ENCODE data around the gene ALG9. TPM values are rescaled to one million over a fixed set of nuclear protein-coding genes. Genes with fewer than 3 reads are reported as not detected.

The ALG9 gene
- total and polyA plus RNA-seq, 10 of the 15 experiments (the other 5 are each of a cell fraction or from before 2014, with no cell fraction given), result 10.8 to 41.6 (median 25.5) TPM

GRCh38 chr11:111836721-111837120 is 34.7 kb downstream of the ALG9 start (continued):
- TF ChIP-seq MAX (IDR thresholded peaks at IDR 0.05; ENCODE audit: low read depth, low read length), result no peak
- no peak for TF ChIP-seq CBX5 (IDR thresholded peaks at IDR 0.05; ENCODE audit: low read depth)
- TF ChIP-seq SP1 (IDR thresholded peaks at IDR 0.05; ENCODE audit: low read depth, low read length), result no peak
- no peak for TF ChIP-seq ELK1 (IDR thresholded peaks at IDR 0.05; ENCODE audit: low read depth, low read length)
- no peak for TF ChIP-seq TCF12 (IDR thresholded peaks at IDR 0.05; ENCODE audit: low read depth, low read length)
- no peak for TF ChIP-seq CEBPZ (IDR thresholded peaks at IDR 0.05; ENCODE audit: low read depth, low read length)
- 0 out of 2 replicates have a peak, but pooled peaks have one; percentile 38 for TF ChIP-seq YY1 (IDR thresholded peaks at IDR 0.05; ENCODE audit: low read depth, low read length)
- TF ChIP-seq NFIC (IDR thresholded peaks at IDR 0.05; ENCODE audit: low read depth, low read length), result peak; percentile 71
- TF ChIP-seq REST (IDR thresholded peaks at IDR 0.05; ENCODE audit: low read depth, low read length), result no peak
- peak; percentile 44 for TF ChIP-seq IKZF1 (conservative IDR thresholded peaks at IDR 0.05)
- no peak for TF ChIP-seq IRF4 (IDR thresholded peaks at IDR 0.05; ENCODE audit: low read depth, low read length)
- TF ChIP-seq RAD51 (IDR thresholded peaks at IDR 0.05), result no peak
- no peak for TF ChIP-seq SUPT20H (IDR thresholded peaks at IDR 0.05; ENCODE audit: borderline replicate concordance, control insufficient read depth, low read depth, low read length)
- TF ChIP-seq ZBTB33 (IDR thresholded peaks at IDR 0.05), result no peak
- no peak for TF ChIP-seq NR2C1 (IDR thresholded peaks at IDR 0.05)
- no peak for TF ChIP-seq HDGF (IDR thresholded peaks at IDR 0.05)
- TF ChIP-seq IKZF2 (IDR thresholded peaks at IDR 0.05), result peak; percentile 55 to 59; a peak in 3 of 4 replicates
- TF ChIP-seq RUNX3 (IDR thresholded peaks at IDR 0.05; ENCODE audit: low read length), result peak; percentile 92
- no peak for TF ChIP-seq IRF5 (IDR thresholded peaks at IDR 0.05; ENCODE audit: borderline replicate concordance)
- TF ChIP-seq NR2F1 (conservative IDR thresholded peaks at IDR 0.05), result peak; percentile 67
- 0 out of 2 replicates have a peak, but pooled peaks have one; percentile 7 for TF ChIP-seq DPF2 (IDR thresholded peaks at IDR 0.05)

All from GM12878 (cell line).